ENCODE measurements around the gene LSAMP.

- no peak for TF ChIP-seq CTCF (IDR thresholded peaks at IDR 0.05)
- TF ChIP-seq POLR2A (IDR thresholded peaks at IDR 0.05) = no peak
These were observed 617.8 kb downstream of the LSAMP start for GRCh38 chr3:115827495-115827894.
